H1 (cell line): ENCODE results near the gene VWA5B2. TPM values are rescaled to one million over a fixed set of nuclear protein-coding genes. Genes with fewer than 3 reads are reported as not detected.

Experiments used
- CTCF ChIA-PET: fragments of 300-600 bp; sonication (Branson Sonifier 250); formaldehyde crosslinking; loops from one replicate; lab custom pipeline; 2021; ENCODE audit not compliant: partially characterized antibody; lab: Charles Lee
- POLR2A ChIA-PET: fragments of 300-600 bp; sonication (Branson Sonifier 250); formaldehyde crosslinking; loops from one replicate; lab custom pipeline; 2021; ENCODE audit warnings: inconsistent platforms; ENCODE audit not compliant: partially characterized antibody; lab: Charles Lee
- DNase-seq, 2 experiments: peaks; one replicate each; pipeline versions ENCODE4 v3.0.0 to v3.0.0-alpha.2; 2010 to 2022; ENCODE audit warnings: low spot score in 2 of 2, low read depth in 1 of 2, mixed read lengths in 1 of 2
- FAIRE-seq: peaks from 2 replicates; lab custom pipeline; 2011; peaks lifted over from hg19 to GRCh38; lab: Jason Lieb, UNC
- H2AFZ ChIP-seq: 2 replicates; pipeline ENCODE4 v1.8.1; 2012; ENCODE audit warnings: low read length, inconsistent platforms
- H2AK5ac ChIP-seq: 2 replicates; pipeline ENCODE4 v1.6.1; 2013; ENCODE audit warnings: low read depth, low read length
- H2BK120ac ChIP-seq: replicated peaks from 2 replicates; pipeline ENCODE3; 2013; ENCODE audit warnings: low read depth, low read length, inconsistent platforms
- H2BK12ac ChIP-seq: 2 replicates; pipeline ENCODE4 v1.6.1; 2013; ENCODE audit warnings: low read depth, low read length
- H2BK15ac ChIP-seq: 2 replicates; pipeline ENCODE4 v1.6.1; 2013; ENCODE audit warnings: low read length
- H2BK20ac ChIP-seq: 2 replicates; pipeline ENCODE4 v1.6.1; 2013; ENCODE audit warnings: low read length
- H2BK5ac ChIP-seq: 2 replicates; pipeline ENCODE4 v1.6.1; 2013; ENCODE audit warnings: low read depth, low read length
- H3K14ac ChIP-seq: 2 replicates; pipeline ENCODE4 v1.6.1; 2013; ENCODE audit warnings: inconsistent platforms; ENCODE audit not compliant: insufficient read length
- H3K18ac ChIP-seq: 2 replicates; pipeline ENCODE4 v1.6.1; 2013; ENCODE audit warnings: low read length; ENCODE audit errors: extremely low read depth
- H3K23ac ChIP-seq: 2 replicates; pipeline ENCODE4 v1.6.1; 2013; ENCODE audit warnings: inconsistent platforms; ENCODE audit not compliant: insufficient read length
- H3K23me2 ChIP-seq: 2 replicates; pipeline ENCODE4 v1.6.1; 2013; ENCODE audit warnings: low read depth, low read length
- H3K27ac ChIP-seq: 2 replicates; pipeline ENCODE4 v1.6.1; 2011; ENCODE audit warnings: low read depth, low read length, inconsistent platforms
- H3K27me3 ChIP-seq, 4 experiments: replicated peaks in 1 of 4; 1 replicate in 1 of 4; 2 replicates in 3 of 4; pipeline versions ENCODE4 v1.6.1 to v1.8.1; 2011 to 2013; ENCODE audit warnings: low read length in 3 of 4, mild to moderate bottlenecking in 3 of 4, inconsistent platforms in 2 of 4, mixed read lengths in 2 of 4, moderate library complexity in 1 of 4; ENCODE audit not compliant: control insufficient read depth in 3 of 4, insufficient read depth in 3 of 4; ENCODE audit errors: extremely low read depth in 1 of 4
- H3K36me3 ChIP-seq, 4 experiments: 2 replicates each; pipeline versions ENCODE4 v1.6.1 to v1.8.1; 2011 to 2013; ENCODE audit warnings: mild to moderate bottlenecking in 4 of 4, low read length in 3 of 4, moderate library complexity in 2 of 4, control low read depth in 1 of 4, inconsistent platforms in 1 of 4; ENCODE audit not compliant: insufficient read depth in 4 of 4, control insufficient read depth in 2 of 4
- H3K4ac ChIP-seq: replicated peaks from 2 replicates; pipeline ENCODE3; 2013; ENCODE audit warnings: low read length, low read depth, mixed read lengths, inconsistent platforms; ENCODE audit not compliant: insufficient read length
- H3K4me1 ChIP-seq, 4 experiments: replicated peaks in 1 of 4; 1 replicate in 1 of 4; 2 replicates in 3 of 4; pipeline versions ENCODE4 v1.6.1 to v1.8.1; 2011 to 2013; ENCODE audit warnings: low read length in 3 of 4, inconsistent platforms in 2 of 4, mixed read lengths in 1 of 4; ENCODE audit not compliant: insufficient read depth in 4 of 4, control insufficient read depth in 3 of 4
- H3K4me2 ChIP-seq, 2 experiments: 2 replicates each; pipeline versions ENCODE4 v1.6.1 to v1.8.1; 2011 to 2013; ENCODE audit warnings: low read depth in 2 of 2, low read length in 2 of 2, control low read depth in 1 of 2, inconsistent platforms in 1 of 2, mild to moderate bottlenecking in 1 of 2; ENCODE audit not compliant: insufficient read depth in 1 of 2
- H3K4me3 ChIP-seq, 4 experiments: fragments of 200-600, 300-600 bp in 1 of 4; sonication (generic), shearing (Covaris generic), sonication (Bioruptor Twin) in 1 of 4; 2 replicates each; pipeline versions ENCODE4 v1.5.1 to v1.8.1; 2011 to 2016; ENCODE audit warnings: low read length in 4 of 4, low read depth in 3 of 4, control low read depth in 2 of 4, inconsistent platforms in 2 of 4, mild to moderate bottlenecking in 2 of 4, mixed read lengths in 1 of 4, moderate library complexity in 1 of 4; ENCODE audit not compliant: insufficient read depth in 2 of 4; ENCODE audit errors: extremely low read depth in 1 of 4
- H3K56ac ChIP-seq: replicated peaks from 2 replicates; pipeline ENCODE3; 2013; ENCODE audit warnings: low read depth, mild to moderate bottlenecking, mixed read lengths, low read length, inconsistent platforms; ENCODE audit not compliant: insufficient read length
- H3K79me1 ChIP-seq: 2 replicates; pipeline ENCODE4 v1.6.1; 2013; ENCODE audit warnings: low read depth, low read length, control low read depth
- H3K79me2 ChIP-seq, 2 experiments: 2 replicates each; pipeline versions ENCODE4 v1.6.1 to v1.8.1; 2012 to 2013; ENCODE audit warnings: low read length in 2 of 2, mild to moderate bottlenecking in 2 of 2, inconsistent platforms in 1 of 2; ENCODE audit not compliant: insufficient read depth in 2 of 2, control insufficient read depth in 1 of 2
- H3K9ac ChIP-seq, 4 experiments: replicated peaks in 1 of 4; 1 replicate in 1 of 4; 2 replicates in 3 of 4; pipeline versions ENCODE4 v1.6.1 to v1.8.1; 2011 to 2013; ENCODE audit warnings: low read depth in 3 of 4, low read length in 3 of 4, control low read depth in 2 of 4, mild to moderate bottlenecking in 2 of 4, moderate library complexity in 2 of 4, inconsistent platforms in 1 of 4; ENCODE audit errors: extremely low read depth in 1 of 4
- H3K9me3 ChIP-seq, 2 experiments: 2 replicates each; pipeline versions ENCODE4 v1.6.1 to v1.8.1; 2012 to 2013; ENCODE audit warnings: mild to moderate bottlenecking in 2 of 2, moderate library complexity in 2 of 2, control low read depth in 1 of 2, inconsistent platforms in 1 of 2, low read depth in 1 of 2, low read length in 1 of 2, mixed read lengths in 1 of 2; ENCODE audit not compliant: insufficient read depth in 2 of 2
- H4K20me1 ChIP-seq, 2 experiments: replicated peaks in 1 of 2; 2 replicates each; pipeline versions ENCODE3 to v1.8.1; 2011 to 2013; ENCODE audit warnings: inconsistent platforms in 2 of 2, low read length in 2 of 2, mild to moderate bottlenecking in 1 of 2; ENCODE audit not compliant: insufficient read depth in 2 of 2, control insufficient read depth in 1 of 2
- H4K5ac ChIP-seq: 2 replicates; pipeline ENCODE4 v1.6.1; 2013; ENCODE audit warnings: low read length, low read depth, mixed read lengths, inconsistent platforms; ENCODE audit not compliant: insufficient read length
- H4K8ac ChIP-seq: 2 replicates; pipeline ENCODE4 v1.8.0; 2013; ENCODE audit warnings: mild to moderate bottlenecking, moderate library complexity, low read length, inconsistent platforms; ENCODE audit not compliant: insufficient read depth; ENCODE audit errors: extremely low read depth
- H4K91ac ChIP-seq: replicated peaks from 2 replicates; pipeline ENCODE3; 2013; ENCODE audit warnings: low read length, mixed read lengths, inconsistent platforms; ENCODE audit not compliant: insufficient read length
- CREB1 ChIP-seq: IDR thresholded peaks from 2 replicates; pipeline ENCODE4 v1.6.1; 2012; ENCODE audit warnings: inconsistent platforms
- USF2 ChIP-seq: IDR thresholded peaks from 2 replicates; pipeline ENCODE4 v1.6.1; 2011; ENCODE audit warnings: low read length, improper control_type of control experiment
- WGBS, 2 experiments: shearing (Covaris generic) in 1 of 2; methylation state at CpG; one replicate each; pipeline versions ENCODE4 v1.1.6 to v1.1.7; 2013 to 2015; ENCODE audit warnings: low lambda C conversion rate in 2 of 2, mixed read lengths in 2 of 2, inconsistent platforms in 1 of 2, low coverage in 1 of 2, missing lambda C conversion rate in 1 of 2; ENCODE audit not compliant: insufficient replicate concordance in 2 of 2, insufficient coverage in 1 of 2, insufficient read length in 1 of 2; ENCODE audit errors: extremely low coverage in 1 of 2, missing lambda C conversion rate in 1 of 2; 5-methylcytosine and 5-hydroxymethylcytosine counted together
- polyA plus RNA-seq, 7 experiments: library from polyadenylated mRNA; depleted of rRNA in 3 of 7; stranded (reverse) in 5 of 7; unstranded in 2 of 7; fragments of >200 nt in 5 of 7; fragments of 200-250 nt in 2 of 7; gene quantifications; 1 replicate in 5 of 7; 2 replicates in 1 of 7; 4 replicates in 1 of 7; pipeline versions ENCODE4 v1.2.1 to v1.2.3, GENCODE V29; 2011 to 2013; ENCODE audit warnings: missing spikeins in 2 of 7, mixed read lengths in 2 of 7
- total RNA-seq: library from RNA; stranded (reverse); fragmentation: NEBNext Ultra II Directional; extraction: Animal tissue kit (Norgen Biotek cat#: 25700); gene quantifications from 2 replicates; pipeline ENCODE4 v1.2.1, GENCODE V29; 2021

The VWA5B2 gene
- total and polyA plus RNA-seq, 2 of the 8 experiments (the other 6 are each of a cell fraction or from before 2014, with no cell fraction given), result 0.53 to 0.56 TPM

GRCh38 chr3:184184546-184185230 is 44.7 kb upstream of the VWA5B2 start:
- FAIRE-seq (no peak), DNase-seq (no peak)
- CTCF ChIA-PET, result interaction anchor here (1.0 to 2.2 kb wide), 9 partner anchors 12 to 105 kb away, joined by 3 to 13 read pairs (median 4); partner anchors contain the start of gene EEF1AKMT4
- Histone ChIP-seq H4K8ac (no peak overlapping the region), H3K9ac (peak overlapping the region in 3 of 4 experiments; percentile 76 to 80 (median 78); a peak in 5 of 7 replicates), H3K27me3 (no peaks in the 10 kb centered on the region; a peak in 1 of 7 replicates), H3K14ac (no peak overlapping the region), H4K5ac (peak overlapping the region; percentile 62), H2AFZ (no peak overlapping the region), H3K27ac (peak overlapping the region; percentile 92; the same call in 1 of the 2 replicates), H3K79me1 (peaks cover 10% of the 10 kb centered on the region), H3K23me2 (peaks cover 15% of the 10 kb centered on the region), H3K4me1 (peaks cover 0 to 8% (median 5%) of the 10 kb centered on the region in 4 experiments; a peak in 6 of 7 replicates), H3K36me3 (peaks cover 42 to 68% (median 48%) of the 10 kb centered on the region in 4 experiments), H3K9me3 (no peaks in the 10 kb centered on the region), H2BK15ac (no peak overlapping the region), H3K56ac (peak overlapping the region; percentile 32), H2BK20ac (no peak overlapping the region), H3K23ac (no peak overlapping the region), H4K91ac (no peak overlapping the region), H2AK5ac (no peak overlapping the region), H2BK5ac (no peak overlapping the region), H3K4ac (no peak overlapping the region), H3K4me2 (peak overlapping the region; percentile 88 to 97), H3K79me2 (peaks cover 6 to 27% of the 10 kb centered on the region in 2 experiments; a peak in 3 of 4 replicates), H3K4me3 (peak overlapping the region in 2 of 4 experiments; percentile 37 to 62; a peak in 3 of 8 replicates), H2BK120ac (no peak overlapping the region), H3K18ac (no peak overlapping the region), H4K20me1 (peaks cover 0 to 16% of the 10 kb centered on the region in 2 experiments), H2BK12ac (no peak overlapping the region)
- WGBS, 2 experiments, result 96% methylated on average over 17 of the region's 18 CpGs; no CpG with 5 or more reads in 1 of the 2 experiments
- POLR2A ChIA-PET, result interaction anchor here (1.0 to 2.4 kb wide), 10 partner anchors 8 to 131 kb away, joined by 3 to 18 read pairs (median 9); partner anchors contain the start of genes AP2M1, DVL3 and EIF2B5
- TF ChIP-seq CREB1, result no peak
- no peak for TF ChIP-seq USF2
